ENCODE data around the gene MAMLD1. TPM values are rescaled to one million over a fixed set of nuclear protein-coding genes. Genes with fewer than 3 reads are reported as not detected.

MAMLD1 gene
- total and polyA plus RNA-seq, 2 of the 8 experiments (the other 6 are each of a cell fraction or from before 2014, with no cell fraction given) = 0.09 to 0.26 TPM

GRCh38 chrX:150446995-150447394, 83.9 kb downstream of the MAMLD1 start:
- H3K27me3 ChIP-seq (replicated peaks in 1 of 4; ENCODE audit: control insufficient read depth in 3 of 4, extremely low read depth in 1 of 4, insufficient read depth in 3 of 4, low read length in 3 of 4) = no peaks in the 10 kb centered on the region
- no peak overlapping the region for H4K5ac ChIP-seq (ENCODE audit: insufficient read length, low read depth, low read length)
- CTCF ChIA-PET (ENCODE audit: partially characterized antibody) = interaction anchor here (1.4 kb wide), 1 partner anchor 10 kb away, joined by 7 read pairs; no protein-coding TSS in a partner anchor
- H3K18ac ChIP-seq (ENCODE audit: extremely low read depth, low read length) = no peak overlapping the region
- no peak overlapping the region for H3K56ac ChIP-seq (replicated peaks; ENCODE audit: insufficient read length, low read depth, low read length)
- no peaks in the 10 kb centered on the region for H3K36me3 ChIP-seq (ENCODE audit: control insufficient read depth in 2 of 4, insufficient read depth in 4 of 4, low read length in 3 of 4)
- no peaks in the 10 kb centered on the region for H3K23me2 ChIP-seq (ENCODE audit: low read depth, low read length)
- H3K9ac ChIP-seq (replicated peaks in 1 of 4; ENCODE audit: extremely low read depth in 1 of 4, low read depth in 3 of 4, low read length in 3 of 4) = no peak overlapping the region
- no peak overlapping the region for H2BK5ac ChIP-seq (ENCODE audit: low read depth, low read length)
- H3K4ac ChIP-seq (replicated peaks; ENCODE audit: insufficient read length, low read depth, low read length) = no peak overlapping the region
- H3K9me3 ChIP-seq (ENCODE audit: insufficient read depth in 2 of 2, low read depth in 1 of 2, low read length in 1 of 2) = no peaks in the 10 kb centered on the region
- TF ChIP-seq ASH2L (IDR thresholded peaks at IDR 0.05; ENCODE audit: low read length) = no peak
- TF ChIP-seq PHF8 (conservative IDR thresholded peaks at IDR 0.05; ENCODE audit: low read depth, low read length) = no peak
- TF ChIP-seq EP300 (IDR thresholded peaks at IDR 0.05; ENCODE audit: borderline replicate concordance in 1 of 2, low read depth in 2 of 2, low read length in 2 of 2) = no peak
- H4K8ac ChIP-seq (ENCODE audit: extremely low read depth, insufficient read depth, low read length) = no peak overlapping the region
- no peak for DNase-seq (ENCODE audit: low read depth in 1 of 2, low spot score in 2 of 2)
- no peak overlapping the region for H4K91ac ChIP-seq (replicated peaks; ENCODE audit: insufficient read length, low read length)
- WGBS, 2 experiments (ENCODE audit: extremely low coverage in 1 of 2, insufficient coverage in 1 of 2, insufficient read length in 1 of 2, insufficient replicate concordance in 2 of 2, low coverage in 1 of 2, low lambda C conversion rate in 2 of 2, missing lambda C conversion rate in 1 of 2) = 100% methylated on average over 1 of the region's 1 CpG; no CpG with 5 or more reads in 1 of the 2 experiments
- H2BK120ac ChIP-seq (replicated peaks; ENCODE audit: low read depth, low read length) = no peak overlapping the region
- H3K79me2 ChIP-seq (ENCODE audit: control insufficient read depth in 1 of 2, insufficient read depth in 2 of 2, low read length in 2 of 2) = no peaks in the 10 kb centered on the region
- no peaks in the 10 kb centered on the region for H3K79me1 ChIP-seq (ENCODE audit: low read depth, low read length)
- no peaks in the 10 kb centered on the region for H4K20me1 ChIP-seq (replicated peaks in 1 of 2; ENCODE audit: control insufficient read depth in 1 of 2, insufficient read depth in 2 of 2, low read length in 2 of 2)
- H3K14ac ChIP-seq (ENCODE audit: insufficient read length) = no peak overlapping the region
- FAIRE-seq = peak; percentile 24
- no peak overlapping the region for H3K4me2 ChIP-seq (ENCODE audit: insufficient read depth in 1 of 2, low read depth in 2 of 2, low read length in 2 of 2)
- H2BK15ac ChIP-seq (ENCODE audit: low read length) = no peak overlapping the region
- H3K23ac ChIP-seq (ENCODE audit: insufficient read length) = no peak overlapping the region
- no peak overlapping the region for H2BK20ac ChIP-seq (ENCODE audit: low read length)
- no peak overlapping the region for H2AK5ac ChIP-seq (ENCODE audit: low read depth, low read length)
- H3K4me3 ChIP-seq (ENCODE audit: extremely low read depth in 1 of 4, insufficient read depth in 2 of 4, low read depth in 3 of 4, low read length in 4 of 4) = no peak overlapping the region
- H2AFZ ChIP-seq (ENCODE audit: low read length) = no peak overlapping the region
- no peak overlapping the region for H3K27ac ChIP-seq (ENCODE audit: low read depth, low read length)
- no peak overlapping the region for H2BK12ac ChIP-seq (ENCODE audit: low read depth, low read length)
- POLR2A ChIA-PET (ENCODE audit: partially characterized antibody) = no interaction called here
- H3K4me1 ChIP-seq (replicated peaks in 1 of 4; ENCODE audit: control insufficient read depth in 3 of 4, insufficient read depth in 4 of 4, low read length in 3 of 4) = no peaks in the 10 kb centered on the region
